Measurements from ENCODE around the gene SPRY4. TPM values are rescaled to one million over a fixed set of nuclear protein-coding genes. Genes with fewer than 3 reads are reported as not detected.

The SPRY4 gene
- total RNA-seq, 3 donors from 2014 or later, result 10.7 to 13.8 (median 11.6) TPM

GRCh38 chr5:142307146-142307890 lies 17.5 kb downstream of the SPRY4 start:
- Histone ChIP-seq H3K4me1 (ENCODE audit: low read depth) (peaks cover under 1% of the 10 kb centered on the region), H3K4me3 (no peak overlapping the region), H3K36me3 (ENCODE audit: low read depth) (no peaks in the 10 kb centered on the region), H3K9me3 (no peaks in the 10 kb centered on the region)
- intact Hi-C loops (cut with DNase I, micrococcal nuclease), result no loop called here
- no peak for DNase-seq
- TF ChIP-seq CTCF (IDR thresholded peaks at IDR 0.05), result no peak
- ATAC-seq, result no peak

- Histone ChIP-seq H3K9me3 (no peaks in the 10 kb centered on the region), H3K4me3 (no peak overlapping the region), H3K4me1 (ENCODE audit: low read depth) (peaks cover 6% of the 10 kb centered on the region), H3K36me3 (ENCODE audit: low read depth) (no peaks in the 10 kb centered on the region)
- ATAC-seq, result peak; percentile 39
- DNase-seq, result no peak
- no peak for TF ChIP-seq CTCF (IDR thresholded peaks at IDR 0.05)
- intact Hi-C loops (cut with DNase I, micrococcal nuclease), result no loop called here
These were observed 18.7 kb downstream of the SPRY4 start for GRCh38 chr5:142306077-142306502.

- DNase-seq (no peak), ATAC-seq (no peak)
- Histone ChIP-seq H3K9me3 (no peaks in the 10 kb centered on the region), H3K36me3 (ENCODE audit: low read depth) (no peaks in the 10 kb centered on the region), H3K4me3 (no peak overlapping the region), H3K4me1 (ENCODE audit: low read depth) (peaks cover 6% of the 10 kb centered on the region)
- no peak for TF ChIP-seq CTCF (IDR thresholded peaks at IDR 0.05)
- intact Hi-C loops (cut with DNase I, micrococcal nuclease), result no loop called here
These were observed 19.6 kb downstream of the SPRY4 start for GRCh38 chr5:142305211-142305610.

GRCh38 chr5:142304013-142304701 lies 20.7 kb downstream of the SPRY4 start:
- no peak overlapping the region for H3K4me3 ChIP-seq
- no peak for TF ChIP-seq CTCF (IDR thresholded peaks at IDR 0.05)
- H3K9me3 ChIP-seq, result no peaks in the 10 kb centered on the region
- ATAC-seq (peak; percentile 5), DNase-seq (peak in 2 of 3 donors; percentile 64 to 77)
- intact Hi-C loops (cut with DNase I, micrococcal nuclease), result no loop called here
- H3K4me1 ChIP-seq (ENCODE audit: low read depth), result peaks cover 13% of the 10 kb centered on the region
- H3K36me3 ChIP-seq (ENCODE audit: low read depth), result no peaks in the 10 kb centered on the region

- Histone ChIP-seq H3K36me3 (ENCODE audit: low read depth) (no peaks in the 10 kb centered on the region), H3K9me3 (no peaks in the 10 kb centered on the region), H3K4me3 (no peak overlapping the region), H3K4me1 (ENCODE audit: low read depth) (peaks cover 14% of the 10 kb centered on the region)
- intact Hi-C loops (cut with DNase I, micrococcal nuclease), result no loop called here
- no peak for TF ChIP-seq CTCF (IDR thresholded peaks at IDR 0.05)
- DNase-seq (no peak), ATAC-seq (no peak)
These were observed 21.3 kb downstream of the SPRY4 start for GRCh38 chr5:142303565-142303964.
